Transverse colon (tissue), 4 donors: ENCODE results near the gene KCNJ14. TPM values are rescaled to one million over a fixed set of nuclear protein-coding genes. Genes with fewer than 3 reads are reported as not detected.

Experiments
- DNase-seq: peaks from one replicate; pipeline ENCODE4 v3.0.0-alpha.2; 2019
- H3K27ac ChIP-seq, 4 donors: fragments of 200-600 bp; sonication (generic); 2 replicates each; pipeline ENCODE4 v1.5.1; 2016 to 2018; ENCODE audit warnings: inconsistent platforms in 4 of 4
- H3K27me3 ChIP-seq: fragments of 200-600 bp; sonication (generic); 2 replicates; pipeline ENCODE4 v1.5.1; 2017; ENCODE audit warnings: inconsistent platforms
- H3K36me3 ChIP-seq, 4 donors: fragments of 200-600 bp; sonication (generic); 2 replicates each; pipeline ENCODE4 v1.5.1; 2017 to 2019; ENCODE audit warnings: inconsistent platforms in 4 of 4
- H3K4me1 ChIP-seq, 4 donors: fragments of 200-600 bp; sonication (generic); 2 replicates each; pipeline ENCODE4 v1.5.1; 2017 to 2020; ENCODE audit warnings: inconsistent platforms in 4 of 4
- H3K4me3 ChIP-seq, 4 donors: fragments of 200-600 bp; sonication (generic); 1 replicate in 1 of 4; 2 replicates in 3 of 4; pipeline versions ENCODE4 v1.5.1 to v1.6.1; 2017 to 2019; ENCODE audit warnings: inconsistent platforms in 4 of 4
- H3K9me3 ChIP-seq, 2 donors: fragments of 200-600 bp; sonication (generic); 2 replicates each; pipeline ENCODE4 v1.5.1; 2017 to 2019; ENCODE audit warnings: inconsistent platforms in 2 of 2
- EP300 ChIP-seq: sonication (generic); formaldehyde crosslinking; IDR thresholded peaks from one replicate; pipeline ENCODE4 v1.6.1; 2017; ENCODE audit warnings: antibody characterized with exemption, low read depth
- POLR2A ChIP-seq: fragments of 450-650 bp; IDR thresholded peaks from one replicate; pipeline ENCODE4 v1.6.1; 2016; ENCODE audit warnings: antibody characterized with exemption, mild to moderate bottlenecking, moderate library complexity
- POLR2AphosphoS5 ChIP-seq, 3 donors: sonication (generic); formaldehyde crosslinking; IDR thresholded peaks; one replicate each; pipeline ENCODE4 v1.6.1; 2016; ENCODE audit warnings: antibody characterized with exemption in 3 of 3
- WGBS, 2 donors: methylation state at CpG; one replicate each; pipeline ENCODE4 v1.1.5; 2018; ENCODE audit warnings: low coverage in 1 of 2; 5-methylcytosine and 5-hydroxymethylcytosine counted together
- in situ Hi-C, 4 donors: fragments of 200-750 bp; cut with MboI; loops; one replicate each; pipeline versions ENCODE4 v1.15.0 to v1.15.1; 2017; ENCODE audit warnings: low sequenced_read_pairs in 3 of 4, low pct_ligation_motif_present in 1 of 4, low pct_unique_long_range_greater_than_20kb in 1 of 4
- intact Hi-C: fragments of 100-400 bp; cut with DNase I; formaldehyde crosslinking; loops from one replicate; pipeline ENCODE4 v1.15.1; 2023; ENCODE audit warnings: low total_unique reads
- total RNA-seq, 4 donors: library from RNA; depleted of rRNA; stranded (reverse); fragments of >200 nt; gene quantifications; one replicate each; pipeline ENCODE4 v1.1.0, GENCODE V29; 2016
- TF ChIP-seq, protein P1 (sequence below), 5 experiments: fragments of 200-600 bp in 3 of 5; fragments of 450-650 bp in 2 of 5; sonication (generic) in 3 of 5; IDR thresholded peaks; 1 replicate in 2 of 5; 2 replicates in 3 of 5; pipeline ENCODE4 v1.5.1; 2016 to 2017; ENCODE audit warnings: antibody characterized with exemption in 5 of 5, inconsistent platforms in 3 of 5, mild to moderate bottlenecking in 2 of 5, moderate library complexity in 1 of 5

Gene KCNJ14
- total RNA-seq, 4 donors from 2014 or later = 0.41 to 0.64 TPM; not detected in 2

DNA sequence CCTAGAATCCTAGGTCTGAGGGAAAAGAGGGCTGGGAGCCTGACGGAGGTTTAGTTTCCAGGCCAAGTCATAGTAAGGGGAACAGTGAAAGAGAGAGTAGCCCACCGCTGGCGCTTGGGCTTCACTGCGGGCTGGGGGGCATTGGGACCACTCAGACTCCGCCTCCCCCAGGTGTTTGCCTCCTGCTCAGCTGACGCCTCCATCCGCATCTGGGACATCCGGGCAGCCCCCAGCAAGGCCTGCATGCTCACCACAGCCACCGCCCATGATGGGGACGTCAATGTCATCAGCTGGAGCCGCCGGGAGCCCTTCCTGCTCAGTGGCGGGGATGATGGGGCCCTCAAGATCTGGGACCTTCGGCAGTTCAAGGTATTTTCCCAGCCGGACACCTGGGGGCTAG is 4.5 kb upstream of the KCNJ14 start:
- DNase-seq = no peak
- TF ChIP-seq POLR2A (no peak), EP300 (no peak), POLR2AphosphoS5 (IDR thresholded peaks at IDR 0.05) (no peak)
- TF ChIP-seq, protein P1, sequence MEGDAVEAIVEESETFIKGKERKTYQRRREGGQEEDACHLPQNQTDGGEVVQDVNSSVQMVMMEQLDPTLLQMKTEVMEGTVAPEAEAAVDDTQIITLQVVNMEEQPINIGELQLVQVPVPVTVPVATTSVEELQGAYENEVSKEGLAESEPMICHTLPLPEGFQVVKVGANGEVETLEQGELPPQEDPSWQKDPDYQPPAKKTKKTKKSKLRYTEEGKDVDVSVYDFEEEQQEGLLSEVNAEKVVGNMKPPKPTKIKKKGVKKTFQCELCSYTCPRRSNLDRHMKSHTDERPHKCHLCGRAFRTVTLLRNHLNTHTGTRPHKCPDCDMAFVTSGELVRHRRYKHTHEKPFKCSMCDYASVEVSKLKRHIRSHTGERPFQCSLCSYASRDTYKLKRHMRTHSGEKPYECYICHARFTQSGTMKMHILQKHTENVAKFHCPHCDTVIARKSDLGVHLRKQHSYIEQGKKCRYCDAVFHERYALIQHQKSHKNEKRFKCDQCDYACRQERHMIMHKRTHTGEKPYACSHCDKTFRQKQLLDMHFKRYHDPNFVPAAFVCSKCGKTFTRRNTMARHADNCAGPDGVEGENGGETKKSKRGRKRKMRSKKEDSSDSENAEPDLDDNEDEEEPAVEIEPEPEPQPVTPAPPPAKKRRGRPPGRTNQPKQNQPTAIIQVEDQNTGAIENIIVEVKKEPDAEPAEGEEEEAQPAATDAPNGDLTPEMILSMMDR (IDR thresholded peaks at IDR 0.05) = no peak
- intact Hi-C loops (no loop called here), in situ Hi-C loops (no loop called here)
- no peak overlapping the region for H3K27ac ChIP-seq
- H3K4me3 ChIP-seq = no peak overlapping the region
- 97% methylated on average over 13 of the region's 15 CpGs; no CpG with 5 or more reads in 1 of the 2 donors for WGBS, 2 donors
- peaks cover 3 to 13% (median 6%) of the 10 kb centered on the region in 4 donors for H3K4me1 ChIP-seq
- H3K36me3 ChIP-seq = peaks cover 0 to 33% (median 16%) of the 10 kb centered on the region in 4 donors
- H3K27me3 ChIP-seq = no peaks in the 10 kb centered on the region
- H3K9me3 ChIP-seq = no peaks in the 10 kb centered on the region

DNA sequence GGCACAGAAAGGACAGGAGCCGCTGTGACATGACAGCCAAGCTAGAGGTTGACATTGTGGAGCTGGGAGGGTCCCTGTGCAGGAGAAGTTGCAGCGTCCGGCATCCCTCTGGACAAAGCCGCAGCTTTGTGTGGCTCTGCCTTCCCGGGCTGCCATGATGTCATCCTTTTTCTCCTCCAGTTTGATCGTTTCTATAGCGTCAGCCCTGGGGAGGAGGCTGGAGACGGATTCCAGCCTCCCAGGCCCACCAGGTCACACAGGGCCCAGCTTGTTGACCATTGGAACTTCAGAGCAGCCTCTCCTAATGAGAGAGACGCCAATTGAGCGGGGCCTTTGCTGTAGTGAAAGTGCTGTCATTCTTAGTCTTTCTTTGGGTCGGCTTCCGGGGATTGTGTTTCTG is 3.8 kb upstream of the KCNJ14 start:
- H3K4me3 ChIP-seq = no peak overlapping the region
- no peaks in the 10 kb centered on the region for H3K27me3 ChIP-seq
- peaks cover 0 to 33% (median 16%) of the 10 kb centered on the region in 4 donors for H3K36me3 ChIP-seq
- no peaks in the 10 kb centered on the region for H3K9me3 ChIP-seq
- WGBS, 2 donors = 92 to 100% methylated on average over 2 to 12 of the region's 12 CpGs
- TF ChIP-seq, protein P1 (IDR thresholded peaks at IDR 0.05) = no peak
- TF ChIP-seq POLR2A (no peak), POLR2AphosphoS5 (IDR thresholded peaks at IDR 0.05) (no peak), EP300 (no peak)
- peaks cover under 1 to 8% (median 1%) of the 10 kb centered on the region in 4 donors for H3K4me1 ChIP-seq
- intact Hi-C loops (no loop called here), in situ Hi-C loops (no loop called here)
- no peak overlapping the region for H3K27ac ChIP-seq
- DNase-seq = no peak

DNA sequence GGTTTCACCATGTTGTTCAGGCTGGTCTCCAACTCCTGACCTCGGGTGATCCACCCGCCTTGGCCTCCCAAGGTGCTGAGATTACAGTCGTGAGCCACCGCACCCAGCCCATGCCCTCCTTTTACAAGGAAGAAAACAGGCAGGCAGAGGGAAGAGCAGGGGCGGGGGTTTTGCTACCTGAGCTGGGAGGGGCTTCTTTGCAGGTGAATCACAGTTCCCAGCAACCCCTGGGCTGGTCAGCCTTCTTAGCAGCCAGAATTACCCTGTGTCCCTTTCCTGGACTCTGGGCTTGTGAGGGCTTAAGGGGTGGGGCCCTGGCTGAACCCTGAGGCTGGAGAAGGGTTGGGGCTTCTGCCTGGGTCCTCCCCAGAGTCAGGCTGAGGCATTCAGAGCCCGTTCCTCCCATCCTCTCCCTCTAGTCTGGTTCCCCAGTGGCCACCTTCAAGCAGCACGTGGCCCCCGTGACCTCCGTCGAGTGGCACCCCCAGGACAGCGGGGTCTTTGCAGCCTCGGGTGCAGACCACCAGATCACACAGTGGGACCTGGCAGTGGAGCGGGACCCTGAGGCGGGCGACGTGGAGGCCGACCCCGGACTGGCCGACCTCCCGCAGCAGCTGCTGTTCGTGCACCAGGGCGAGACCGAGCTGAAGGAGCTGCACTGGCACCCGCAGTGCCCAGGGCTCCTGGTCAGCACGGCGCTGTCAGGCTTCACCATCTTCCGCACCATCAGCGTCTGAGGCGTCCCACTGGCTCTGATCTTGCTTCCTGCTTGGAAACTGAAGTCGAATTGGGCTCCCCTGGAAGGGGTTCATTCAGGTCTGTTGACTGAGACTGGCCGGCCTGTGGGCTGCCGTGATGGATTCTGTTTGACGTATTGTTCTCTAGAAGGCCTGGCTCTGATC is 2.8 kb upstream of the KCNJ14 start:
- intact Hi-C loops = no loop called here

DNA sequence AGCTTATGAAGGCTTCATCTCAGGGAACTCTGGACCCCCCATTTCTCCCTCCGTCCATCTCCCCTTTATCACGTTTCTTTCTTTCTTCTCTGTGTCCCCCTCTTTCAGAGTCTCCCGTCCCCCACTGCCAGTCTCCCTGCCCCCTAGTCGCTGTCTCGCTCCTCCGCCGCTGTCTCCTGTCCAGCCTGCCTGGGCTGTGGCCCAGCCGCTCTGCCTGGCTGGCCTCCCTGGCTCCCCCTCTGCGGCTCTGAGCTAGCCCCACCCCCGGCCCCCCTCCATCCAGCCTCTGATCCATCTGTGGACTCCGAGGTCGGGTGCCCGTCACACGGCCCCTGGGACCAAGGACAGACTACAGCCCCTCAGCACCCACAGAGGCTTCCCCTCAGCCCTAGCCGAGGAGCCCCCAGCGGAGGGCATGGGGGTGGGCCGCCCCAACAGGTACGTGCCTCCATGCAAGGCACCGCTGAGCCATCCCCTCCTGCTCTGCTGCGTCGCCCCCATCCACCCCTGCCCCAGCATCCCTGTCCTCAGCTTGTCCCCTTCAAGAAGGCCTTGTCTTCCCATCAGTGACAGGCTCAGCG is 1.1 kb upstream of the KCNJ14 start:
- WGBS, 2 donors = 93 to 98% methylated on average over 7 to 17 of the region's 22 CpGs
- in situ Hi-C loops (no loop called here), intact Hi-C loops (no loop called here)
- Histone ChIP-seq H3K27ac (no peak overlapping the region), H3K9me3 (no peaks in the 10 kb centered on the region), H3K36me3 (peaks cover 0 to 33% (median 16%) of the 10 kb centered on the region in 4 donors), H3K4me3 (no peak overlapping the region), H3K4me1 (no peaks in the 10 kb centered on the region), H3K27me3 (no peaks in the 10 kb centered on the region)
- DNase-seq = no peak
- TF ChIP-seq POLR2A (no peak), EP300 (no peak), POLR2AphosphoS5 (IDR thresholded peaks at IDR 0.05) (no peak)
- TF ChIP-seq, protein P1 (IDR thresholded peaks at IDR 0.05) = no peak

More for the DNA sequence above, 2.8 kb upstream of the KCNJ14 start:
- 84 to 90% methylated on average over 4 to 25 of the region's 33 CpGs for WGBS, 2 donors
- Histone ChIP-seq H3K4me3 (no peak overlapping the region), H3K4me1 (peaks cover 0 to under 1% (median 0%) of the 10 kb centered on the region in 4 donors), H3K36me3 (peaks cover 0 to 33% (median 16%) of the 10 kb centered on the region in 4 donors), H3K27me3 (no peaks in the 10 kb centered on the region), H3K27ac (no peak overlapping the region), H3K9me3 (no peaks in the 10 kb centered on the region)
- peak; percentile 46 for DNase-seq
- no peak for TF ChIP-seq EP300
- TF ChIP-seq POLR2A = no peak
- TF ChIP-seq, protein P1 (IDR thresholded peaks at IDR 0.05) = no peak
- TF ChIP-seq POLR2AphosphoS5 (IDR thresholded peaks at IDR 0.05) = no peak
- in situ Hi-C loops = no loop called here
